Panc1 (cell line): Measurements from ENCODE around the gene SYT1. TPM values are rescaled to one million over a fixed set of nuclear protein-coding genes. Genes with fewer than 3 reads are reported as not detected.

Source experiments
- ATAC-seq: fragments of 200-7000 bp; cut with Tn5 transposase; 2 replicates; pipeline ENCODE4 v1.9.1; 2020; ENCODE audit warnings: mild to moderate bottlenecking, moderate library complexity
- BruUV-seq: library from RNA; stranded (reverse); fragments of 400-500 nt; replicated peaks from 2 replicates; lab custom pipeline; 2021; lab: Mats Ljungman, UMichigan
- CTCF ChIA-PET: fragments of 300-600 bp; sonication (Branson Sonifier 250); formaldehyde crosslinking; loops from one replicate; lab custom pipeline; 2022; ENCODE audit warnings: antibody characterized with exemption; lab: Charles Lee
- POLR2A ChIA-PET: fragments of 300-600 bp; sonication (Branson Sonifier 250); formaldehyde crosslinking; loops from one replicate; lab custom pipeline; 2022; ENCODE audit warnings: antibody characterized with exemption; lab: Charles Lee
- DNase-seq: peaks from one replicate; pipeline ENCODE4 v3.0.0-alpha.2; 2010; ENCODE audit warnings: low read depth, low spot score
- H3K27ac ChIP-seq: 2 replicates; pipeline ENCODE4 v1.5.1; 2011; ENCODE audit warnings: mild to moderate bottlenecking, low read length, inconsistent platforms
- H3K27me3 ChIP-seq: fragments of 200-500 bp; sonication (Bioruptor generic); 2 replicates; pipeline ENCODE4 v1.6.0; 2014; ENCODE audit warnings: low read length, inconsistent platforms; ENCODE audit not compliant: control insufficient read depth, insufficient read depth
- H3K36me3 ChIP-seq: fragments of 200-500 bp; sonication (Bioruptor generic); 2 replicates; pipeline ENCODE4 v1.5.1; 2014; ENCODE audit warnings: inconsistent platforms, mild to moderate bottlenecking, low read length, moderate library complexity; ENCODE audit not compliant: control insufficient read depth, insufficient read depth
- H3K4me1 ChIP-seq: 2 replicates; pipeline ENCODE4 v1.5.1; 2011; ENCODE audit warnings: inconsistent platforms, mild to moderate bottlenecking, low read length, moderate library complexity; ENCODE audit not compliant: control insufficient read depth, insufficient read depth
- H3K4me3 ChIP-seq, 2 experiments: 2 replicates each; pipeline ENCODE4 v1.5.1; 2011 to 2012; ENCODE audit warnings: low read depth in 2 of 2, low read length in 2 of 2, mild to moderate bottlenecking in 2 of 2, inconsistent platforms in 1 of 2, moderate library complexity in 1 of 2
- H3K9me3 ChIP-seq: fragments of 200-500 bp; sonication (Bioruptor generic); 2 replicates; pipeline ENCODE4 v1.5.1; 2014; ENCODE audit warnings: low read depth, mild to moderate bottlenecking, inconsistent platforms, low read length, moderate library complexity; ENCODE audit not compliant: control insufficient read depth, insufficient read depth
- CTCF ChIP-seq: fragments of 450-650 bp; IDR thresholded peaks from 2 replicates; pipeline ENCODE4 v1.5.1; 2017; ENCODE audit warnings: mild to moderate bottlenecking
- POLR2AphosphoS5 ChIP-seq: IDR thresholded peaks from 2 replicates; pipeline ENCODE4 v1.6.1; 2012; ENCODE audit warnings: mild to moderate bottlenecking, low read depth, low read length, moderate library complexity
- REST ChIP-seq, 2 experiments: IDR thresholded peaks; 2 replicates each; pipeline ENCODE4 v1.6.1; 2011 to 2012; ENCODE audit warnings: low read depth in 2 of 2, control low read depth in 1 of 2, low read length in 1 of 2, mild to moderate bottlenecking in 1 of 2, moderate library complexity in 1 of 2; ENCODE audit not compliant: insufficient read depth in 1 of 2
- SIN3A ChIP-seq: IDR thresholded peaks from 2 replicates; pipeline ENCODE4 v1.6.1; 2012; ENCODE audit warnings: low read depth, mild to moderate bottlenecking, low read length, moderate library complexity, borderline replicate concordance; ENCODE audit not compliant: insufficient read depth
- TCF7L2 ChIP-seq: IDR thresholded peaks from 2 replicates; pipeline ENCODE4 v1.6.1; 2011; ENCODE audit warnings: mild to moderate bottlenecking, low read depth, low read length, inconsistent platforms
- in situ Hi-C: cut with HindIII; loops from 2 replicates; pipeline ENCODE4 v1.10.0; 2016; ENCODE audit warnings: low sequenced_read_pairs, low pct_unique_long_range_greater_than_20kb
- intact Hi-C: fragments of 100-400 bp; cut with micrococcal nuclease; formaldehyde crosslinking; loops from one replicate; pipeline ENCODE4 v1.10.0; 2022; ENCODE audit not compliant: unreplicated experiment
- total RNA-seq: library from RNA; stranded (reverse); gene quantifications from one replicate; pipeline ENCODE4 v1.2.1, GENCODE V29; 2021; ENCODE audit not compliant: unreplicated experiment

Gene SYT1
- total RNA-seq, 1 experiment from 2014 or later, result 3.0 TPM

DNA sequence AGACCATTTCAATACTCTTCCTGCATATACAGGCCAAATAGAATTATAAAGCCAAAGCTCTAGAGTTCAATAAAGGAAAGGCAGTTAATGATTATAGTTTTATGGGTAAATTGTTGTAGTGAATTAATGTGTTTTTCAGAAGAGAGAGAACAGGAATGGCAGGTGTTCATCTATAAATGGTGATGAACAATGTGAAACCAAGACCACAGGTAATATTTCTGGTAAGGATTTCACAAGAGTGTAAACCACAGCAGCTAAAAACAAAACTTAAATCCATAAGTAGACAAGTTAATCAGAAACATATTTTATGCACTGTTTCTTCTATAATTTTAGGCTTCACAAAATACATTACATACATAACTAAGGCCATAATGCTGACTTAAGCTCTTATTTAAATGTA, 204.4 kb downstream of the SYT1 start:
- no peaks in the 10 kb centered on the region for H3K27me3 ChIP-seq
- in situ Hi-C loops, result no loop called here
- no TSS peak for BruUV-seq
- TF ChIP-seq TCF7L2 (no peak), SIN3A (no peak), REST (IDR thresholded peaks at IDR 0.05; ENCODE audit: insufficient read depth in 1 of 2, low read depth in 2 of 2, low read length in 1 of 2) (no peak)
- ChIA-PET POLR2A (no interaction called here), CTCF (no interaction called here)
- DNase-seq, result no peak
- no peaks in the 10 kb centered on the region for H3K4me1 ChIP-seq
- intact Hi-C loops, result no loop called here
- H3K27ac ChIP-seq, result no peak overlapping the region
- no peaks in the 10 kb centered on the region for H3K36me3 ChIP-seq
- no peaks in the 10 kb centered on the region for H3K9me3 ChIP-seq
- no peak overlapping the region for H3K4me3 ChIP-seq
- no peak for ATAC-seq

DNA sequence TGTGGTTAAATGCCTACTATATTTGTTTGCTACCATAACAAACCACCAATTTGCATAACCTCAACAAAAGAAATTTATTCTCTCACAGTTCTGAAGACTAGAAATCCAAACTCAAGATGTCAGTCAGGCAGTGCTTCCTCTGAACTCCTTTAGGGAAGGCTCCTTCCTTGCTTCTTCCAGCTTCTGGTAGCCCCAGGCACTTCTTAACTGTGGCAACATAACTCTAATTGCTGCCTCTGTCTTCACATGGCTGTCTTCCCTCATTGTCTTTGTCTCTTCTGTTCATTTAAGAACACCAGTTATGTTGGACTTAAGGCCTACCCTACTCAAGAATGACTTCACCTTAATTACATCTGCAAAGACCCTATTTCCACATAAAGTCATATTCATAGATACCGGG, 206.9 kb downstream of the SYT1 start:
- CTCF ChIA-PET, result no interaction called here
- Histone ChIP-seq H3K4me3 (no peak overlapping the region), H3K9me3 (no peaks in the 10 kb centered on the region), H3K27ac (no peak overlapping the region), H3K27me3 (no peaks in the 10 kb centered on the region), H3K36me3 (no peaks in the 10 kb centered on the region), H3K4me1 (no peaks in the 10 kb centered on the region)
- TF ChIP-seq CTCF (no peak), REST (IDR thresholded peaks at IDR 0.05; ENCODE audit: insufficient read depth in 1 of 2, low read depth in 2 of 2, low read length in 1 of 2) (no peak), POLR2AphosphoS5 (no peak), TCF7L2 (no peak), SIN3A (no peak)
- no peak for ATAC-seq
- BruUV-seq, result no TSS peak
- in situ Hi-C loops, result no loop called here
- POLR2A ChIA-PET, result no interaction called here
- DNase-seq, result no peak
- intact Hi-C loops, result no loop called here
